ENCODE data around the gene TANK.
"Not testable (repeated sequence)": the region's sequence is repeated elsewhere in the genome, so short reads cannot be mapped to it uniquely, and the experiment has no call there.

TANK gene

DNA sequence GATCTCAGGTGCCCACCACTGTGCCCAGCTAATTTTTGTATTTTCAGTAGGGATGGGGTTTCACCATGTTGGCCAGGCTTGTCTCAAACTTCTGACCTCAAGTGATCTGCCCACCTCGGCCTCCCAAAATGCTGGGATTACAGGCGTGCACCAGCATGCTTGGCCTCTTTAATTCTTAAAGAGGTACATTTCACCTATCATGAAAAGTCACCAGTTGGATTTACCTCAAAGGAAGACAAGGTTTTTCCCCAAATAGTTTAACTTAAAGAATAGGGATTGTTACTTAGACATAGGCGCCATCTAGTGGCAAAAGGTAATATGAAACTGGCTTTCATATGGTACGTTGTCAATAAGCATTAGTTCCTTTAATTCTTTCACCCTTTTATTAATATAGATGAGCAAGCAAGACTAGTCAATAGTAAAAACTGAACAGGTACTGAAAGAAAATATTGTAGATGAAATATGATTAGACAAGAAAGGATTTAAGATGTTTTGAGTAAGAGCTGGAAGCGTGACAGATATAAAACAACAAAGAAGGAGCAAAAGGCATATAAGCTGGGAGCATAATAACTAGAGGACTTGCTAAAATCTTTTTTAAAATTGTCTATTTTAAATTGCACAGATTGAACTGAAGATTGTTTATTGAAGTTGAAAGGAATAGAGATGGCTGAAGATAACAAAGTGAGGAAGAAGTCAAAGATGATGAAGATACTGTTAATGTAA is 113.0 kb downstream of the TANK start:
- H4K20me1 ChIP-seq (ENCODE audit: control insufficient read depth, insufficient read depth, low read depth, low read length): no peaks in the 10 kb centered on the region
- TF ChIP-seq CTCF (IDR thresholded peaks at IDR 0.05; ENCODE audit: low read depth, low read length, poor library complexity, severe bottlenecking) (peak; percentile 77), EZH2phosphoT487 (IDR thresholded peaks at IDR 0.05; ENCODE audit: borderline replicate concordance, low read length) (no peak)
- H3F3A ChIP-seq (ENCODE audit: control insufficient read depth, insufficient read depth): no peaks in the 10 kb centered on the region; the same call in 1 of the 2 replicates
- no peaks in the 10 kb centered on the region for H3K9me3 ChIP-seq (ENCODE audit: control insufficient read depth, insufficient read depth, low read length)
- no peak overlapping the region for H3K4me3 ChIP-seq (ENCODE audit: low read length)
- no peaks in the 10 kb centered on the region for H3K9me2 ChIP-seq (replicated peaks; ENCODE audit: control insufficient read depth, low read length)
- H3K79me2 ChIP-seq (ENCODE audit: control insufficient read depth, low read length): no peaks in the 10 kb centered on the region
- no peaks in the 10 kb centered on the region for H3K27me3 ChIP-seq (ENCODE audit: control insufficient read depth, low read length)
- no peak overlapping the region for H3K4me2 ChIP-seq (ENCODE audit: low read length)
- H3K27ac ChIP-seq (ENCODE audit: low read depth, low read length): no peak overlapping the region
- H3K36me3 ChIP-seq (ENCODE audit: control insufficient read depth, low read length): no peaks in the 10 kb centered on the region
- H3K4me1 ChIP-seq (ENCODE audit: control insufficient read depth, low read length): peaks cover 10% of the 10 kb centered on the region

DNA sequence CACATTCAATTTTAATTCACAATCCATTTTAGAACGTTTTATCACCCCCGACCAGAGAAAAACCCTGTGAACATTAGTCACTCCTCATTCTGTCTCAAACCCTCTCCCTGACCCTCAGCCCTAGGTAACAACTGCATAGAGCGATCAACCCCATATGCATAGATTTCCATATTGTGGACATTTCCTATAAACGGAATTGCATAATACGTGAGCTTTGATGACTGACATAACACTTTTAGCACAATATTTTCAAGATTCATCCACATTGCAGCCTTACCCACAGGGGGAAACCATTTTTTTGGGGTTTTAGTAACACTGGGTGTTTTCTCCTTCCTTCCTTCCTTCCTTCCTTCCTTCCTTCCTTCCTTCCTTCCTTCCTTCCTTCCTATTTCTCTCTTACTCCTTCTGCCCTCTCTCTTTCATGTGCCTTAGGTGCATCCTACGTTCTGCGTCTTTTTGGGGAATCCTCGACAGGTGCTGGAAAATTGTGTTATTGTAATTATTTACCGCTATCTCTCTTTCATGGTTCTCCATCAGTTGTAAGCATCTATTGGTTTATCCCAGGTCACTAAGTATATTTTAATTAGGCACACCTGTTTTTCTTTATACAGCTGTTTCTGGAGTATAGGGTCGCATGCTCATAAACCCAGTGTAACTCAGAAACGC is 118.5 kb downstream of the TANK start:
- not testable (repeated sequence) for H3K9me2 ChIP-seq (replicated peaks; ENCODE audit: control insufficient read depth, low read length); H3K36me3 ChIP-seq (ENCODE audit: control insufficient read depth, low read length); H3K27ac ChIP-seq (ENCODE audit: low read depth, low read length); H3K9me3 ChIP-seq (ENCODE audit: control insufficient read depth, insufficient read depth, low read length); H3K4me2 ChIP-seq (ENCODE audit: low read length); H3K4me3 ChIP-seq (ENCODE audit: low read length); H4K20me1 ChIP-seq (ENCODE audit: control insufficient read depth, insufficient read depth, low read depth, low read length); H3K4me1 ChIP-seq (ENCODE audit: control insufficient read depth, low read length); H3F3A ChIP-seq (ENCODE audit: control insufficient read depth, insufficient read depth); H3K79me2 ChIP-seq (ENCODE audit: control insufficient read depth, low read length); H3K27me3 ChIP-seq (ENCODE audit: control insufficient read depth, low read length)

DNA sequence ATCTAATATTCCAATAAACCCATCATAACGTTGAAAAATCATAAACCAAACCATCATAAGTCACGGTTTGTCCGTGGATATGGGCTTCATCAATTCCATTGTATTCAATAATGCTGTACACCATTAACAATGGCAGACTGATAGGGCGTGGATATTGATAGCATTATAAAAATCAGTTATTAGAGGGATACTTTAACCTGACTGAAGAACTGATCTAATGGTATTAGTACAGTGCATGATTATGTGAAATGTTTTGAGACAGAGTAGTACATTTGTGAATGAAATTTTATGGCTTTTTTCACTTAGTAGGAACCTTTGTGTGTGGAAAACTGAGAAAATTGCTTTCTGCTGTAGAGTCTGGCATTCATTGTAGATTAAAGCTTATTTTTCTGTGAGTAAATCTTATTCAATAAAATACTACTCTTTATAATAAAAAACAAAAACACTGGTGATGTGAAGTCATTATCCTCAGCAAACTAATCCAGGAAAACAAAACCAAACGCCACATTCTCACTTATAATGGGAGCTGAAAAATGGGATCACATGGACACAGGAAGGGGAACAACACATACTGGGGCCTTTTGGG is 119.1 kb downstream of the TANK start:
- H3K4me3 ChIP-seq (ENCODE audit: low read length); H3K79me2 ChIP-seq (ENCODE audit: control insufficient read depth, low read length); H3K36me3 ChIP-seq (ENCODE audit: control insufficient read depth, low read length); H3K4me2 ChIP-seq (ENCODE audit: low read length); H3F3A ChIP-seq (ENCODE audit: control insufficient read depth, insufficient read depth); H4K20me1 ChIP-seq (ENCODE audit: control insufficient read depth, insufficient read depth, low read depth, low read length); H3K27me3 ChIP-seq (ENCODE audit: control insufficient read depth, low read length); H3K9me3 ChIP-seq (ENCODE audit: control insufficient read depth, insufficient read depth, low read length); H3K4me1 ChIP-seq (ENCODE audit: control insufficient read depth, low read length); H3K9me2 ChIP-seq (replicated peaks; ENCODE audit: control insufficient read depth, low read length); H3K27ac ChIP-seq (ENCODE audit: low read depth, low read length): not testable (repeated sequence)

DNA sequence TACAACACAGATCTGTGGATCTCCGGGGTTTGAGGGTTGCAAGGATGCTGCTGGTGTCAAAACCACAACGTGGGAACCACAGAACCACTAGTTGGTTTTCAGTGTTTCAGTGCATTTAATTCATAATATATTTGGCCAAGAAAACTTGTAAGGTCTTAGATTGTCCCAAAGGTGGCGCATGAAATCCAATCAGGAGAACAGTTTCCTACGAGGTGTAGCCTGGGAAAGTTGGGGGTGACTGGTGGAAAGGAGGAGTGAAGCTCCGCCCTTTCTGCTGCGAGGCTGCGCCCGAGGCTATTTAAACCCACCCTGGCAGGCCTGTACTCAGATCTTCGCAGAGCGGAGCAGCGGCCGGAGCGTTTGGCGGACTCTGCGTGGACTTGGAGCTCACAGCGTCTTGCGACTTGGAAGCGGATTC is 120.7 kb downstream of the TANK start:
- not testable (repeated sequence) for H3F3A ChIP-seq (ENCODE audit: control insufficient read depth, insufficient read depth); H3K27ac ChIP-seq (ENCODE audit: low read depth, low read length); H3K4me3 ChIP-seq (ENCODE audit: low read length); H4K20me1 ChIP-seq (ENCODE audit: control insufficient read depth, insufficient read depth, low read depth, low read length); H3K27me3 ChIP-seq (ENCODE audit: control insufficient read depth, low read length); H3K79me2 ChIP-seq (ENCODE audit: control insufficient read depth, low read length); H3K4me2 ChIP-seq (ENCODE audit: low read length); H3K9me3 ChIP-seq (ENCODE audit: control insufficient read depth, insufficient read depth, low read length); H3K36me3 ChIP-seq (ENCODE audit: control insufficient read depth, low read length); H3K4me1 ChIP-seq (ENCODE audit: control insufficient read depth, low read length); H3K9me2 ChIP-seq (replicated peaks; ENCODE audit: control insufficient read depth, low read length)

GRCh38 chr2:161281615-161282310 is 121.5 kb downstream of the TANK start:
- not testable (repeated sequence) for H3K4me2 ChIP-seq (ENCODE audit: low read length); H3K4me1 ChIP-seq (ENCODE audit: control insufficient read depth, low read length); H4K20me1 ChIP-seq (ENCODE audit: control insufficient read depth, insufficient read depth, low read depth, low read length); H3K4me3 ChIP-seq (ENCODE audit: low read length); H3K27me3 ChIP-seq (ENCODE audit: control insufficient read depth, low read length); H3K79me2 ChIP-seq (ENCODE audit: control insufficient read depth, low read length); H3K27ac ChIP-seq (ENCODE audit: low read depth, low read length); H3K9me2 ChIP-seq (replicated peaks; ENCODE audit: control insufficient read depth, low read length); H3F3A ChIP-seq (ENCODE audit: control insufficient read depth, insufficient read depth); H3K9me3 ChIP-seq (ENCODE audit: control insufficient read depth, insufficient read depth, low read length); H3K36me3 ChIP-seq (ENCODE audit: control insufficient read depth, low read length)

GRCh38 chr2:161282311-161282644 is 122.0 kb downstream of the TANK start:
- not testable (repeated sequence) for H3K4me2 ChIP-seq (ENCODE audit: low read length); H3K9me2 ChIP-seq (replicated peaks; ENCODE audit: control insufficient read depth, low read length); H3K4me1 ChIP-seq (ENCODE audit: control insufficient read depth, low read length); H3K9me3 ChIP-seq (ENCODE audit: control insufficient read depth, insufficient read depth, low read length); H3K36me3 ChIP-seq (ENCODE audit: control insufficient read depth, low read length); H4K20me1 ChIP-seq (ENCODE audit: control insufficient read depth, insufficient read depth, low read depth, low read length); H3K79me2 ChIP-seq (ENCODE audit: control insufficient read depth, low read length); H3K4me3 ChIP-seq (ENCODE audit: low read length); H3K27ac ChIP-seq (ENCODE audit: low read depth, low read length); H3F3A ChIP-seq (ENCODE audit: control insufficient read depth, insufficient read depth); H3K27me3 ChIP-seq (ENCODE audit: control insufficient read depth, low read length)

All from DOHH2 (cell line).